ENCODE data around the gene TOP2B.

TOP2B gene

GRCh38 chr3:25706213-25706612, 41.5 kb upstream of the TOP2B start:
- no peak overlapping the region for H3K4me3 ChIP-seq (ENCODE audit: low read depth, low read length)
- in situ Hi-C loops (cut with HindIII; ENCODE audit: low sequenced_read_pairs) = no loop called here
- DNase-seq (ENCODE audit: low read depth) = no peak
- no peak for TF ChIP-seq CTCF (IDR thresholded peaks at IDR 0.05; ENCODE audit: low read depth, low read length, missing control alignments)

GRCh38 chr3:25697553-25697952, 32.8 kb upstream of the TOP2B start:
- H3K4me3 ChIP-seq (ENCODE audit: low read depth, low read length) = no peak overlapping the region
- TF ChIP-seq CTCF (IDR thresholded peaks at IDR 0.05; ENCODE audit: low read depth, low read length, missing control alignments) = no peak
- no peak for DNase-seq (ENCODE audit: low read depth)
- in situ Hi-C loops (cut with HindIII; ENCODE audit: low sequenced_read_pairs) = no loop called here

GRCh38 chr3:25695731-25696420, 31.2 kb upstream of the TOP2B start:
- no peak overlapping the region for H3K4me3 ChIP-seq (ENCODE audit: low read depth, low read length)
- in situ Hi-C loops (cut with HindIII; ENCODE audit: low sequenced_read_pairs) = no loop called here
- DNase-seq (ENCODE audit: low read depth) = no peak
- no peak for TF ChIP-seq CTCF (IDR thresholded peaks at IDR 0.05; ENCODE audit: low read depth, low read length, missing control alignments)

- in situ Hi-C loops (cut with HindIII; ENCODE audit: low sequenced_read_pairs) = no loop called here
- H3K4me3 ChIP-seq (ENCODE audit: low read depth, low read length) = no peak overlapping the region
- no peak for DNase-seq (ENCODE audit: low read depth)
- no peak for TF ChIP-seq CTCF (IDR thresholded peaks at IDR 0.05; ENCODE audit: low read depth, low read length, missing control alignments)
Measured at GRCh38 chr3:25693238-25693637, 28.5 kb upstream of the TOP2B start.

- no peak for TF ChIP-seq CTCF (IDR thresholded peaks at IDR 0.05; ENCODE audit: low read depth, low read length, missing control alignments)
- in situ Hi-C loops (cut with HindIII; ENCODE audit: low sequenced_read_pairs) = no loop called here
- no peak overlapping the region for H3K4me3 ChIP-seq (ENCODE audit: low read depth, low read length)
- DNase-seq (ENCODE audit: low read depth) = no peak
Measured at GRCh38 chr3:25692341-25692740, 27.6 kb upstream of the TOP2B start.

GRCh38 chr3:25690768-25691533, 26.2 kb upstream of the TOP2B start:
- no peak for TF ChIP-seq CTCF (IDR thresholded peaks at IDR 0.05; ENCODE audit: low read depth, low read length, missing control alignments)
- H3K4me3 ChIP-seq (ENCODE audit: low read depth, low read length) = no peak overlapping the region
- in situ Hi-C loops (cut with HindIII; ENCODE audit: low sequenced_read_pairs) = no loop called here
- no peak for DNase-seq (ENCODE audit: low read depth)
